A673 (cell line): ENCODE results near the gene CENPVL3.

ENCODE experiments used
- CTCF ChIP-seq: fragments of 300-800, 200-600 bp; sonication (generic); conservative IDR thresholded peaks from 2 replicates; pipeline ENCODE4 v1.5.1; 2017; ENCODE audit warnings: low read depth, mild to moderate bottlenecking, antibody characterized with exemption, low read length, moderate library complexity, mixed read lengths
- EZH2 ChIP-seq: fragments of 200-600 bp; sonication (generic); IDR thresholded peaks from 2 replicates; pipeline ENCODE4 v1.6.1; 2017; ENCODE audit warnings: borderline replicate concordance, low read depth, mild to moderate bottlenecking, mixed read lengths, antibody characterized with exemption, low read length; ENCODE audit not compliant: poor library complexity, severe bottlenecking

- no peak for TF ChIP-seq EZH2
- no peak for TF ChIP-seq CTCF
Observed at GRCh38 chrX:51571874-51572273, 46.8 kb downstream of the CENPVL3 start.
